Dendritic cell treated with granulocyte-macrophage colony-stimulating factor and Interleukin-4, amounts not matched to agents 40 ng/mL and 50 ng/mL, for 4 days (primary cell): ENCODE data around the gene MOB2.

Experiments used
- H3K27ac Mint-ChIP-seq: one replicate; pipeline ENCODE4 v1.8.0; 2022; ENCODE audit warnings: mild to moderate bottlenecking, mixed read lengths
- H3K27me3 Mint-ChIP-seq: one replicate; pipeline ENCODE4 v1.8.0; 2022; ENCODE audit warnings: mild to moderate bottlenecking, mixed read lengths
- H3K36me3 Mint-ChIP-seq: one replicate; pipeline ENCODE4 v1.8.0; 2022; ENCODE audit warnings: low read depth, mixed read lengths
- H3K4me1 Mint-ChIP-seq: one replicate; pipeline ENCODE4 v1.8.0; 2022; ENCODE audit warnings: low read depth, mixed read lengths
- H3K4me3 Mint-ChIP-seq: one replicate; pipeline ENCODE4 v1.8.0; 2022; ENCODE audit warnings: mild to moderate bottlenecking, moderate library complexity, mixed read lengths
- H3K9me3 Mint-ChIP-seq: one replicate; pipeline ENCODE4 v1.8.0; 2022; ENCODE audit warnings: mixed read lengths
- intact Hi-C: fragments of 100-400 bp; cut with micrococcal nuclease; formaldehyde crosslinking; loops from one replicate; pipeline ENCODE4 v1.15.0; 2022

MOB2 gene

GRCh38 chr11:1422981-1423380 is 63.6 kb downstream of the MOB2 start:
- Mint-ChIP-seq H3K27ac (no peak overlapping the region), H3K4me3 (no peak overlapping the region), H3K4me1 (no peaks in the 10 kb centered on the region), H3K9me3 (peaks cover 20% of the 10 kb centered on the region), H3K27me3 (no peaks in the 10 kb centered on the region), H3K36me3 (no peaks in the 10 kb centered on the region)
- intact Hi-C loops = no loop called here

- Mint-ChIP-seq H3K27me3 (no peaks in the 10 kb centered on the region), H3K4me3 (no peak overlapping the region), H3K36me3 (no peaks in the 10 kb centered on the region), H3K4me1 (no peaks in the 10 kb centered on the region), H3K27ac (no peak overlapping the region), H3K9me3 (peaks cover 24% of the 10 kb centered on the region)
- intact Hi-C loops = no loop called here
These were observed 64.1 kb downstream of the MOB2 start for GRCh38 chr11:1422481-1422880.

GRCh38 chr11:1421291-1421690 is 65.3 kb downstream of the MOB2 start:
- H3K27me3 Mint-ChIP-seq = no peaks in the 10 kb centered on the region

GRCh38 chr11:1419811-1420210 is 66.8 kb downstream of the MOB2 start:
- Mint-ChIP-seq H3K27me3 (no peaks in the 10 kb centered on the region), H3K4me1 (no peaks in the 10 kb centered on the region), H3K4me3 (no peak overlapping the region), H3K9me3 (peaks cover 47% of the 10 kb centered on the region), H3K27ac (no peak overlapping the region), H3K36me3 (no peaks in the 10 kb centered on the region)
- intact Hi-C loops = no loop called here

More at GRCh38 chr11:1421291-1421690, 65.3 kb downstream of the MOB2 start:
- H3K36me3 Mint-ChIP-seq = no peaks in the 10 kb centered on the region
- H3K4me3 Mint-ChIP-seq = no peak overlapping the region
- intact Hi-C loops = no loop called here
- H3K4me1 Mint-ChIP-seq = no peaks in the 10 kb centered on the region
- H3K9me3 Mint-ChIP-seq = peaks cover 35% of the 10 kb centered on the region
- H3K27ac Mint-ChIP-seq = no peak overlapping the region
